ENCODE measurements around the gene SLAMF6.

Gene SLAMF6

DNA sequence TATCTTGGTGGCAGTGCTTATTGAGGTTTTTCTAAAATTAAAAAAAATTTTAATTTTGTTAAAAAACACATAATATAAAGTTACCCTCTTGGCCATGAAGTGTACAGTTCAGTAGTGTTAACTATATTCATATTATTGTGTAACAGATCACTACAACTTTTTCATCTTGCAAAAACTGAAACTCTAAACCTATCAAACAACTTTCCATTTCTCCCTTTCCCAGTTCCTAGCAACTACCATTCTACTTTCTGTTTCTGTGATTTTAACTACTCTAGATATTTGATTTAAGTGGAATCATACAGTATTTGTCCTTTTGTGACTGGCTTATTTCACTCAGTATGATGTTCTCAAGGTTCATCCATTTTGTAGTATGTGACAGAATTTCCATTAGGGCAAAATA lies 55.5 kb downstream of the SLAMF6 start:
- no peak for DNase-seq (ENCODE audit: low read depth in 2 of 2)

DNA sequence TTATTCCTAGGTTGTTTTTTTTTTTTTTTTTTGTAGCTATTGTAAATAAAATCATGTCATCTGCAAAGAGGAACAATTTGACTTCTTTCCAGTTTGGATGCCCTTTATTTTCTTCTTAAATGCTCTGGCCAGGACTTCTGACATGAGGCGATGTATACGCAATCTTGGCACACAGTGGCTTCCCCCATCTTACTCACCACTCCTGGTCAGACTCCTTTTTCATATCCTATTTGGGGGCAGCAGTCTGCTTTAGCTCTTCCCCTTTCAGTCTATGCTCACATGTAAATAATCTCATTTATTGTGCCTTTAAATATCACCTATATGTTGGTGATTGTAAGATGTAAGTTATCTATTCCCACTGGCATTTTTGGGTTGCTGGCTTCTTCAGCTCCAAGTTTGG lies 56.1 kb downstream of the SLAMF6 start:
- DNase-seq (ENCODE audit: low read depth in 2 of 2), result no peak

DNA sequence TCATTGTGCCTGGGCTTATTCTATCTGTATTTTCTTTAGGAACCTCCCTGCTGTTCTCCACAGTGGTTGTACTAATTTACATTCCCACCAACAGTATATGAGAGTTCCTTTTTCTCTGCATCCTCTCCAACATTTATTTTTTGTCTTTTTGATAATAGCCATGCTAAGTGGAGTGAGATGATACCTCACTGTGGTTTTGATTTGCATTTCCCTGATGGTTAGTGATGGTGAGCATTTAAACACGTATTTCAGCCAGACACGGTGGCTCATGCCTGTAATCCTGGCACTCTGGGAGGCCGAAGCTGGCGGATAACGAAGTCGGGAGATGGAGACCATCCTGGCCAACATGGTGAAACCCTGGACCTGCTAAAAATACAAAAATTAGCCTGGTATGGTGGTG lies 57.9 kb downstream of the SLAMF6 start:
- no peak for DNase-seq (ENCODE audit: low read depth in 2 of 2)

DNA sequence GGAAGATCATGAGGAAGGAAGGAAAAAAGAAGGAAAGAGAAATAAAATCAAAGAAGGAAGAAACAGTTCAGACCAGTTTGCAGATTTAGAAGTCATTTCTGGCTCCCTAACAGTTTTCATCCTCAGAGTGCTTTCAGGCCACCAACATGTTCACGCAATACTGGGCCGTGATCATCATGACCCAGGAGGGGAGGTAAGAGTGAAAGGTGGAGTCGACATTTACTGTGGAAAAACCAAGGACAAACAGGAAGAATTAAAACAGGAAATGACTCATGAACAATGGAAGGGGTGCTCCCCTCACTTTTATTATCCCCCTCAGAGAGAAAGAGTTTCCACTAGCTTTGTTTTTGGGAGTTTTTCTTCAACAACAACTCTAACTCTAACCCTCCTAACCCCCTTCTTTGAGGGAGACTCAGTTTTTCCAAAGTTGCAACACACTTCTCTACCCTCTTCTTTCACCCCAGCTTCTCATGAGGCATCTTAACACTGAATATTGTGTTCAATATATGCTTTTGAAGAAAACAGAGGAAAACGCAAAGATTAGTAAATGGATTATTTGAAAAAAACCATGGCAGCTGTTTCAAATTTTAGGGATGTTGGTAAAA lies 62.3 kb downstream of the SLAMF6 start:
- no peak for DNase-seq (ENCODE audit: low read depth in 2 of 2)

DNA sequence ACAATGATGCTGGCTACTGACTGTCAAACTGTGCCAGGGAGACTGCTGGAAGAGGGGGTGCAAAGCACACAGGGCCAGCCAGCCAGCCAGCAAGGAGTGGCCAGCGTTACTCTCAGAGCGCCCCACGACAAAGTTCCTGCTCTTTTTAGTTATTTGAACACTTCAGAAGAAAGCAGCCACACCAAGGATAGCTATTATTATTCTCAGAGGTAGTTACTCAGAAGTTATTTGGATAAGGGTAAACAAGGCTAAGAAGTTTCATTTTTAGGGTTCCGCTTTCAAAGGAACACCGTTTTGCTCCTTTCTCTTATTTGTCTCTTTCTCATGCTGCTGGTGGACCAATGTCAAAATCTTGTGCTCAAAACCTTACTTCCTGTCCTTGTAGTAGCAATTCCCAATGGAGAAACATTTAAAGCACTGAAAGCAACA lies 62.8 kb downstream of the SLAMF6 start:
- no peak for DNase-seq (ENCODE audit: low read depth in 2 of 2)

DNA sequence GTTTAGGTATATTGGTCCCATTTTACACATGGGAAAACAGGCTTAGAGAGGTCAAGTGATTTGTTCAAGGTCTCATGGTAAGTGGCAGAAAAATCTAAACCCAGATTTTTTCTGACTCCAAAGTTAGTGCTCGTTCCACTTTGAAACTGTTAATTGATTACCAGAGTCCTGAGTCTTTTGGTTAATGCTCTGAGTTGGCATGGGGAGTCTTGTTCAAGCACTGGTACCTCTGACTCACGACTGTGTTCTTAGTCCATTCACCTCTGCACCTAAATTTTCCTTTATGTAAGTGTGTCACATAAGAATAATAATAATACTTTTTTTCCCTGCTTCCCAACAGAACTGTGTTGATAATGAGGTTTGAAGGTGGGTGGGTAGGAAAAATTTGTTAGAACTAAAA lies 63.4 kb downstream of the SLAMF6 start:
- DNase-seq (ENCODE audit: low read depth in 2 of 2), result no peak

DNA sequence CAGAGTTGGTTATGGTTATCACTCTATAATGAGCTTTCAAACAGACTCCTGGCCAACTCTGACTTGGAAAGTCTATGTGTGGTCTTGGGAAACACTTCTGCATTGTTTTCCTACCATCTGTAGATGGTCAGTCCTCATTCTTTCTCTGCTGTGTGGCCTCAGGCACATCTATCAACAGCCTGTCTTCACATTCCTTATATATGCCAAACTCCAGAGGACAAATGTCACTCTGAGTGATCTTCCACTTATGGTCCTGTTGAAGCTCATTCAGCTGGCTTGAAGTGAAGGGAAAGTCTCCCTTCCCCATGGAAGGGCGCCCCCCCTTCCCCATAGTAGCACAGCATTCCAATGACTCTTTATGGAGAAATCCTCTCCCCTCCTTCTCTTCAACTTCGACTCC lies 64.0 kb downstream of the SLAMF6 start:
- DNase-seq (ENCODE audit: low read depth in 2 of 2), result no peak

DNA sequence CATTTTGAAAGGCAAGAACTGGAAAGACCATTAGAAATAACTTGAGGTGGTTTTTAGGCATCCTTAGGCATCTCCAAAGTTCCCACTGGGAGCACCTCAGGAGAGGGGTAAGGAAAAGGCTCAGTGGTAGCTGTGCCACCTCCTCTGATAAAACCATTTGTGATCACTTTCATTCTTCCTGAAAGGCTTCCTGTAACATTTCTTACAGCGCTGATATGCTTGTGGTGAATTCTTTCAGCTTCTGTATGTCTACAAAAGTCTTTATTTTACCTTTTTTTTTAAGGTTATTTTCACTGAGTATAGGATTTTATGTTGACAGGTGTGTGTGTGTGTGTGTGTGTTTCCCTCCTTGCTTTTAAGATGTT lies 67.9 kb downstream of the SLAMF6 start:
- DNase-seq (ENCODE audit: low read depth in 2 of 2), result no peak

DNA sequence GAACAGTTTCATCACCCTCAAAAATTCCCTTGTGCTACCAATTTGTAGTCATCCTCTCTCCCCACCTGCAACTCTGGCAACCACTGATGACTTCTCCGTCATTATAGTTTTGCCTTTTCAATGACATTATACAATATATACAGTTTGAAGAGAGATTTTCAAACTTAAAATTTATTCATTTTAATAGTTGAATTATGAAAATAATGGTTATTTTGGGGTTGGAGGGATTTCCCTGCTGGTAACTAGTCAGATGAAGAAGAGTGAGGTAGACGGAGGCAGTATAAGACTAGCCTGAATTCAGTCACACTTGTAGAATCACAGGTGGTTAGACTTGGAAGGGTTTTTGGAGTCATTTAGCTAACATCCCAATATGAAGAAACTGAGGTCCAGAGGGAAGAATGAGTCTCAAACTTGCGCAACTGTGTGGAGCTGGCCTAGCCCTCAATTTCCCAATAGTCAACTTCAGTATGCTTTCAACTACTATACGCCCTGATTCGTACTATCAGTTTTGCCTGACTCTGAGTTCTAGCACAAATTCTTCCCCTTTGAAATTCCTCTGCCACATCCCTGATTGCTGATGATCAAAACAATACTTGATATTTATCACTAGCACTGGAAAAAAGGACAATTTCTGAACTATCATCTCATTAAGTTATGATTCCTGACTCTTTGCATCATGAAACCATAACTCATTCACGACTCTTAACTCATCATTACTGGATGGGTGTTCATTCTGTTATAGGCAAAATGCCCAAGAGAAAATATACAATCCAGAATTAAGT lies 68.5 kb downstream of the SLAMF6 start:
- no peak for DNase-seq (ENCODE audit: low read depth in 2 of 2)

DNA sequence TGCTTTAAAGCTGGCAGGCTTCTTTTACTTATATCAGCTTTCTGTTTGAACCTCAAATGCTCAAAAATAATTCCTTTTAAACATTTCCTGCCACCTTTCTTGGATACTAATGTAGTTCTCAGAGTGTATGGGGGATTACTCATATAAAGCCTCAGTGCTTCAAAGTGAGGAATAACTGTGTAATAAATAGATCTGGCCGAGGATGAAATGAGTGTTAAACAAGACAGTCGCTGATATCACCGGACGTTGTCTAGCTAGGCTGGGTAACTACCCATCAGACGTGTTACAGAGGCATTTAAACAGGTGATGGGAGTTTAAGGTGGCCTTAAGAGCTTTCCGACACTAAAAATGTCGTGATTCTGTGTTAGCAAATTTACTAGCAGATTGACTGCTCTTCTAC lies 69.6 kb downstream of the SLAMF6 start:
- no peak for DNase-seq (ENCODE audit: low read depth in 2 of 2)

DNA sequence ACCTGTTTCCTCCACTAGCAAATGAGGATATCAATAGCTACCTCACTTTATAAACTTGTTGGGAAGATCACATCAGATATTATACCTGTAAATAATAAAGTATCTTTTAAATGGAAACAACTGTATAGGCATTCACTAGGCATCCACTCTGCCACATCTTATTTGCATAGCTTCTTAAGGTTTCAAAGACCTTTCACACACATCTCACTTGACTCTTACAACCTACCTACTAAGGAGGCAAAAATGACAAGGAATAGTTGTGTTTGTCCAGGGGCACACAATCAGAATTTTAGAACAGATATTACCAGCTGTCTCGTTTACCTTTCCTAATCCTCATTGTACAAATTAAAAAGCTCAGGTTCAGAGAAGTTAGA lies 71.2 kb downstream of the SLAMF6 start:
- no peak for DNase-seq (ENCODE audit: low read depth in 2 of 2)

DNA sequence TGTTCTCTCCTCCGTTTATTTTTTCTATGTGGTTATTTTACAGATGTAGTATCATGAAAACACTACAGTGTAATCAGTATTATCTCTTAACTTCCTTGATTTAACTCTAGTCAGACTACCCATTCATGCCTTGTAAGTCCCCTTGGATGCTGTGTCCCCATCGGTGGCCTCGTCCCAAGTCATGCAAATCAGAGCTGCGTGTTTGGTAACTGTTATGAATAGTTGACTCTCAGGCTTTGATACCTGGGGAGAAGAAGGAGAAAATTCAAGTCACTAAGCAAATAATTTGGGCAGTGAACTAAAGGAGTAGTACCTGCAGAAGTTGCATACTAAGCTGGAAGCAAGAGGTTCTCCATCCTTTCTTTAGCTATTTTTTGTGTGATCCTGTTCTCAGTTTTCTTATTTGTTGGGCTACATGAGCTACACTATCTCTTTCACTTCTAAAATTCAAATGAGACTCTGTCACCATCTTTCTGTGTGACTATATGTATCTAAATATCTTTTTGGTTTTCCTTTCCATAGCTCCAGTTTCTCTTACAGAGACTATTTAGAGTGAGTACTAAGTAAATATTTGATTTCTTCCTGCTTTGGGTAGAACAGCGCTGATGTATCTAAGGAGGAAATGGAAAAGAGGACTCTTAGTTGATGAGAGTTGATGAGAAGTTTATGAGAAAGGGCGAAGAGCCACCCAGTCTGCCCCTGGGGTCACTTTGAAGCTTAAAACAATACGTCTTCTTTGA lies 71.8 kb downstream of the SLAMF6 start:
- no peak for DNase-seq (ENCODE audit: low read depth in 2 of 2)

DNA sequence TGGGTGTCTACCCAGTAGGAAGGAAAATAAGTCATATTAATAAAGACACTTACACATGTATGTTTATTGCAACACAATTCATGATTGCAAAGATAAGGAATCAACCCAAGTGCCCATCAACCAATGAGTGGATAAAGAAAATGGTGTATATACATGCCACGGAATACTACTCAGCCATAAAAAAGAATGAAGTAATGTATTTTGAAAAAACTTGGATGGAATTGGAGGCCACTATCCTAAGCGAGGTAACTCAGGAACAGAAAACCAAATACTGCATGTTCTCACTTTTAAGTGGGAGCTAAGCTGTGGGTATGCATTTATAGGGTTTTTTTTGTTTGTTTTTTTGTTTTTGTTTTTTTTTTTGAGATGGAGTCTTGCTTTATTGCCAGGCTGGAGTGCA lies 73.6 kb downstream of the SLAMF6 start:
- no peak for DNase-seq (ENCODE audit: low read depth in 2 of 2)

DNA sequence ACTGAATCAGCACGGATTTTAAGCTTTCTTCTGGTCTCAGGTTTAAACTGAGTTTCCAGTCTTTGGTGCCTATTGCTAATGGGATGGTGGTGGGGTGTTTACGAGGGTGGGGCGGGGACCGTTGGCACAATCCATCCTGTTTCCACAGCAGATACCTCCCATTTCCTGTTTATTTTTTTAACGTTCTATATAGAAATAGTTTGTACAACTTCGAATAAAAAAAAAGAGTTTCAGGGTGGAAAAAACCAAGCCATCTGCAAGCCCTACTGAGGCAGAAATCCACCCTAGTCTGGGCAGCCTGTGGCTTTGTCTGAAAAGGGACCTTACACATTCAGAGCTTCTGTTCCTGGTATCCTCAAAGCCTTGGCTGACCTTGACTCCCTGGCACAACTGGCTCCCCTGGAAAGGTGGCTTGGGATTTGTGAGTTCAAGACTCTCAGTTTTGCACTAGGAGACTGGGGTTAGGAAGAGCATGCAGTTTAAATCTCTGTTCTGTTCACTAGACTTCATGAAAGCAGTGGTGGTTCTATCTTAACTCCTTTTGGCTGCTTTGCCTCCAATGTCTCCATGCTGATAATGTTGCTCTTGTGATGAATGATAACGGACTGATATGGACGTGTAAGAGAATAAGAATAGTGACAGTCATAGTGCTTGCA lies 76.0 kb downstream of the SLAMF6 start:
- no peak for DNase-seq (ENCODE audit: low read depth in 2 of 2)

DNA sequence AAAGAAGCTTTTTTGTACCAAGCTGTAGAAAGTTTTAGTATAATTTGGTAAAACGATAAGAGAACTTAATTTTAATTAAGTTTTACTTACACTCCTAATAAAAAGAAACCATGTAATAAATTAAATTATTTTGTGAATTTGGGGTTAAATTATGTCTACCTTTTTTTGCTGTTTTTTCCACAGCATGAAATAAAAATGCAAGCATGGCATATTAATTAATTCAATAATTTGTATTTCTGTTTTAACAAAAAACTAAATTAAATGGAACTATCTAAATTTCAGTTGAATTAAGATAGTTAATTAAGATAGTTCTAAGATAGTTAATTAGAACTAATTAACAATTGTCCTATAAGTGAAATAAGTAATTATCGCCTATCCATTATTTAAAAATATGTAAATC lies 83.3 kb downstream of the SLAMF6 start:
- no peak for DNase-seq (ENCODE audit: low read depth in 2 of 2)

DNA sequence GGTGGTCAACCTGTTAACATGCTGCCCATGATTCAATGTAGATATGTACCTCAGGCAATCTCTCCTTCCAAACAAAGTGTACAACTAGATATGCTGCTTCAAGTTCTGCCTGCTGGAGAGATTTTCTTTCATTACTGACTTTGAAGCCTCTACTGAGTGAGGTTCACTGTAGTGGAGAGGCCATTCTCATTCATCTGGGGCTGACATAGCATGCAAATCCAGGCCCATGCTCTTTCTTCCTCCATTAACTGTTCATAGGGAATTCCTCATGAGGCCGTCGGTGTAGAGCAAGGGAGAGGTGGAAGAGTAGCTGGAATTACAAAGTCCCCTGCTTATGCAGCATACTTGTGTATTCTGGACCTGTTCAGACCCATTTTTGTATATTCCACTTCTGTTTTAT lies 84.1 kb downstream of the SLAMF6 start:
- no peak for DNase-seq (ENCODE audit: low read depth in 2 of 2)

DNA sequence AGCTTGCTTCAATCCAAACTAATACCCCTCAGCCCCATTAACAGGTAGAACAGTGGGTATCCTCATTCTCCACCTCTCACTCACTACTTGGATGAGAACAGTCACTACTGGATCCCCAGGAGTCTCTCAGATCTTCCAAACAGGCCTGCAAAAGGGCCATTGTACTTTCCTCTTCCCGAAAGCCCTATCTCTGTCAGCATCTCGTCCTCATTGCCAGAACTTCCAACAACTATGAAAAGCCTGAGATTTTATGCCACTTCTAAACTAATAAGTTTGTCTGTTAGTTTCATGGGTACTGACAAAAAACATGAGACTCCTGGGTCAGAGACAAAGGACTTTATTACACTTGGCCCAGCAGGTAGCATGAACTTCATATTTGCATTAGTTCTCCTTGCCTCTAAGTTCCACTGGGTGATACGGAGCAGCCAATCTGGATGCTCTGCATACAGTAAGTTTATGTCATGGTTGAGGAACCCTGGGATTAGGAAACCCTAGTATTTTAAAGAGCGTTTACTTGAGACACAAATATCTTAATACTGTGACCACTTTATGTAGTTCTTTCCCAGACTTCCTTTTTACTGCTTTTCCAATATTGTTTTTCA lies 84.6 kb downstream of the SLAMF6 start:
- DNase-seq (ENCODE audit: low read depth in 2 of 2), result no peak

DNA sequence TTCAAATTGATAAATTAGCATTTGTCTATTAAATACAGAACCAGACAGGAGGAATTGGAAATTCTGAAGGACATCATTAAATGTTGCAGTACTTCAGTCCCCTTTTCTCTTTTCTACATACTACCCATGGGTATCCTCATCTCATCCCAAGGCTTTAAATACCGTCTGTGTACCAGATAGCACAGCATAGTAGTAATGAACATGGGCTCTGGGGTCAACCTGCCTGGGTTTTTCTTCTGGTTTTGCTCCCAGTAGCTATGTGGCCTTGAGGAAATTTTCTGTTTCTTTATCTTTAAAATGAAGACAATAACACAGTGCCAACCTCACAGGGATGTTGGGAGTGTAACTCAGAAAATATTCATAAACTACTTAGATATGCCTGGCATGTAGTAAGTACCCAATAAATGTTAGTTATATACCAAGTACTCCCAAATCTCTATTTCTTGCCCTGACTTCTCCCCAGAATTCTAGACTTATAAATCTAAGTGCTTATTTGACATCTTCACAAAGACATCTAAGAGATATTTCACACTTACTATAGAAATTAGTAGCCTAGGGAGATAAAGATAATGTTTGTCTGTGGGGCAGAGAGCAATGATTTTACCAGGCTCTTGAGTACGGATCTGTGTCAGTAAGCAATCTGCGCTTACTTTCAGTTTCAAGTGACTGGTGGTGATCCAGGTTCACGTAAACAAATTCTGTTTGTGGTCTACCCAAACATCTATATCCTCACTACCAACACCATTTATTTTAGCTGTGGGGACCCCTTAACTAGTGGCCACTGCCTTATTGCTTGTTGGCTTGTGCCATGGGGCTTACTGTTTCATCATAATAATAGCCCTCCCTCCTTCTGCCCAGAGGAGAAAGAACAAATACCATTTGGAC lies 85.4 kb downstream of the SLAMF6 start:
- no peak for DNase-seq (ENCODE audit: low read depth in 2 of 2)

DNA sequence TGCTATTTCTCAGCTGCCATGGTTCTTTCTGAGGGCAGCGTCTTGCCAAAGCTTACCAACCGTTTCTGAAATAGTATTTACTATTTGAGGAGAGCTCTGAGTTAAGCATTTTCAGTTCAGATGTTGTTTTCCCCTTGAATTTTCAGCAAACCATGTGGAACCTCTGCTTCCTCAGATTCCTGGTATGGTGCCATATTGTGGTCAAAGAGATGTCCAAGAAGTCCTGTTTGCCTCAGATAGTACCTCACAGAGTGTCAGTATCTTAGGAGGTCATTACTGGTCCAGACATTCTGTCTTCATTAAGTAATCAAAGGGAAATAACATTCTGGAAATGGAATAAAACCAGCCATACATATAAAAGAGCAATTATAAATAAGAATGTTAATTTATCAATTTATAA lies 86.1 kb downstream of the SLAMF6 start:
- no peak for DNase-seq (ENCODE audit: low read depth in 2 of 2)
